GM21447 (cell line): ENCODE results near the gene RASA3.

Experiments used
- ATAC-seq: cut with Tn5 transposase; IDR thresholded peaks from one replicate; pipeline ENCODE4 v1.9.1; 2021; ENCODE audit not compliant: unreplicated experiment

RASA3 gene

GRCh38 chr13:113973218-113974164 is 158.9 kb downstream of the RASA3 start, which contains the start of gene C13orf46:
Gene C13orf46 (minus strand): TSS chr13:113974076. CDS start chr13:113973997, 79 bp downstream.
- no peak for ATAC-seq

- ATAC-seq, result no peak
Measured at GRCh38 chr13:113972451-113973217, 159.8 kb downstream of the RASA3 start.

- no peak for ATAC-seq
Measured at GRCh38 chr13:113971471-113972231, 160.8 kb downstream of the RASA3 start.

- ATAC-seq, result no peak
Measured at GRCh38 chr13:113970810-113971470, 161.5 kb downstream of the RASA3 start.

GRCh38 chr13:113969973-113970611 is 162.3 kb downstream of the RASA3 start:
- ATAC-seq, result no peak

GRCh38 chr13:113969311-113969972 is 163.0 kb downstream of the RASA3 start:
- ATAC-seq, result no peak

- ATAC-seq, result no peak
Measured at GRCh38 chr13:113968463-113969310, 163.7 kb downstream of the RASA3 start.

- no peak for ATAC-seq
Measured at GRCh38 chr13:113967729-113968462, 164.5 kb downstream of the RASA3 start.

- no peak for ATAC-seq
Measured at GRCh38 chr13:113967206-113967720, 165.2 kb downstream of the RASA3 start.

- ATAC-seq, result no peak
Measured at GRCh38 chr13:113965968-113966884, 166.2 kb downstream of the RASA3 start.

- ATAC-seq, result no peak
Measured at GRCh38 chr13:113965383-113965874, 167.0 kb downstream of the RASA3 start.

- ATAC-seq, result no peak
Measured at GRCh38 chr13:113964251-113964995, 168.0 kb downstream of the RASA3 start.

GRCh38 chr13:113963376-113963775 is 169.0 kb downstream of the RASA3 start:
- ATAC-seq, result no peak

GRCh38 chr13:113962975-113963374 is 169.4 kb downstream of the RASA3 start:
- no peak for ATAC-seq

- no peak for ATAC-seq
Measured at GRCh38 chr13:113962386-113962785, 170.0 kb downstream of the RASA3 start.
